ENCODE data around the gene TMEM45A. TPM values are rescaled to one million over a fixed set of nuclear protein-coding genes. Genes with fewer than 3 reads are reported as not detected.
A peak's percentile ranks its signal among the peaks of the same experiment; 100 is the strongest.

Gene TMEM45A
- total RNA-seq, 4 donors from 2014 or later, result 1.8 to 25.1 (median 5.1) TPM

DNA sequence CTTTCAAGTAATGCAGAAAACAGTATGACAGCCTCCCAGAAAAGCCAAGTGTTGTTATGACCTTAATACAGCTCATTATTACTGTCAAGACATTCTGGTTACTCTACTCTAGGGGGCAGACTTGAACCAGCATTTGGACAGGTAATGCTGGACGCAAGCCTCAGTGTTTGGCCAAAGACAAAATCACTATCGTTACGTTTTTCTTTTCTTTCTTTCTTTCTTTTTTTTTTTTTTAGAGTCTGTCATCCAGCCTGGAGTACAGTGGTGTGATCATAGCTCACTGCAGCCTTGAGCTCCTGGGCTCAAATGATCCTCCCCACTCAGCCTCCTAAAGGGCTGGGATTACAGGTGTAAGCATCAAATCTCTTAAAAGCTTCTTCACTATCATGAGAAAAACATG lies 29.4 kb upstream of the TMEM45A start:
- Histone ChIP-seq H3K36me3 (no peaks in the 10 kb centered on the region), H3K4me1 (peaks cover 0 to 3% (median 0%) of the 10 kb centered on the region in 3 donors), H3K27ac (no peak overlapping the region), H3K9me3 (peaks cover 0 to 5% (median 0%) of the 10 kb centered on the region in 3 donors), H3K27me3 (no peaks in the 10 kb centered on the region), H3K4me3 (no peak overlapping the region)
- WGBS, 2 donors, result 2 to 6% methylated on average over 3 of the region's 3 CpGs
- no peak for DNase-seq
- TF ChIP-seq POLR2A (IDR thresholded peaks at IDR 0.05), result no peak
- TF ChIP-seq, protein P1, sequence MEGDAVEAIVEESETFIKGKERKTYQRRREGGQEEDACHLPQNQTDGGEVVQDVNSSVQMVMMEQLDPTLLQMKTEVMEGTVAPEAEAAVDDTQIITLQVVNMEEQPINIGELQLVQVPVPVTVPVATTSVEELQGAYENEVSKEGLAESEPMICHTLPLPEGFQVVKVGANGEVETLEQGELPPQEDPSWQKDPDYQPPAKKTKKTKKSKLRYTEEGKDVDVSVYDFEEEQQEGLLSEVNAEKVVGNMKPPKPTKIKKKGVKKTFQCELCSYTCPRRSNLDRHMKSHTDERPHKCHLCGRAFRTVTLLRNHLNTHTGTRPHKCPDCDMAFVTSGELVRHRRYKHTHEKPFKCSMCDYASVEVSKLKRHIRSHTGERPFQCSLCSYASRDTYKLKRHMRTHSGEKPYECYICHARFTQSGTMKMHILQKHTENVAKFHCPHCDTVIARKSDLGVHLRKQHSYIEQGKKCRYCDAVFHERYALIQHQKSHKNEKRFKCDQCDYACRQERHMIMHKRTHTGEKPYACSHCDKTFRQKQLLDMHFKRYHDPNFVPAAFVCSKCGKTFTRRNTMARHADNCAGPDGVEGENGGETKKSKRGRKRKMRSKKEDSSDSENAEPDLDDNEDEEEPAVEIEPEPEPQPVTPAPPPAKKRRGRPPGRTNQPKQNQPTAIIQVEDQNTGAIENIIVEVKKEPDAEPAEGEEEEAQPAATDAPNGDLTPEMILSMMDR (IDR thresholded peaks at IDR 0.05), result peak; percentile 24 to 81 (median 72)
- intact Hi-C loops (cut with DNase I), result loop anchor here (5.0 kb wide), 1 partner anchor 129 kb away; no protein-coding TSS in a partner anchor

DNA sequence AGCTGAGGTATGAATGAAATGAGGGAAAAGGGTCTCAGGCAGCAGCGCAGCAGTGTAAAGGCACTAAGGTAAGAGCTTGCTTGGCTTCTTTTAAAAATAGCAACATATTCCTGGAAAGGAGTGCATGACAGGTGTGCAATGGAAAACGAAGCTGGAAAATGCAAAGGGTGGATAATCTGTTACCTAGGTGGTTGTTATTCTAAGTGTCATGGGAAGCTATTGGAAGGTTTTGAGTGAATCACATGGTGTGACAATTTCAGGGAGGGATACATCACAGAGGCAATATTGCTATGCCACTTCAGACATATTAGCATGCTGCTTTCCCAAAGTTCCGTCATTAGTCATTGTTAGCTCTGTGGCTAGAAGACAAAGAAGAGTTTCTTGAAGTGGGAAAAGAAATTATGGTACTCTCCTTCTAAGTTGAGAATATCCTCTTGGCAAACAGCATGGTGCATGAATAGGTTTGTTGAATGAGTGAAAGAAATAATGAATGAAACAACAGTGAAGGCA lies 28.7 kb upstream of the TMEM45A start:
- Histone ChIP-seq H3K4me1 (peaks cover 0 to 3% (median 0%) of the 10 kb centered on the region in 3 donors), H3K27me3 (no peaks in the 10 kb centered on the region), H3K9me3 (peaks cover 0 to 5% (median 0%) of the 10 kb centered on the region in 3 donors), H3K36me3 (no peaks in the 10 kb centered on the region), H3K4me3 (no peak overlapping the region), H3K27ac (no peak overlapping the region)
- 62 to 66% methylated on average over 3 of the region's 3 CpGs for WGBS, 2 donors
- no peak for DNase-seq
- TF ChIP-seq, protein P1 (IDR thresholded peaks at IDR 0.05), result no peak
- TF ChIP-seq POLR2A (IDR thresholded peaks at IDR 0.05), result no peak
- intact Hi-C loops (cut with DNase I), result loop anchor here (5.0 kb wide), 1 partner anchor 129 kb away; no protein-coding TSS in a partner anchor

DNA sequence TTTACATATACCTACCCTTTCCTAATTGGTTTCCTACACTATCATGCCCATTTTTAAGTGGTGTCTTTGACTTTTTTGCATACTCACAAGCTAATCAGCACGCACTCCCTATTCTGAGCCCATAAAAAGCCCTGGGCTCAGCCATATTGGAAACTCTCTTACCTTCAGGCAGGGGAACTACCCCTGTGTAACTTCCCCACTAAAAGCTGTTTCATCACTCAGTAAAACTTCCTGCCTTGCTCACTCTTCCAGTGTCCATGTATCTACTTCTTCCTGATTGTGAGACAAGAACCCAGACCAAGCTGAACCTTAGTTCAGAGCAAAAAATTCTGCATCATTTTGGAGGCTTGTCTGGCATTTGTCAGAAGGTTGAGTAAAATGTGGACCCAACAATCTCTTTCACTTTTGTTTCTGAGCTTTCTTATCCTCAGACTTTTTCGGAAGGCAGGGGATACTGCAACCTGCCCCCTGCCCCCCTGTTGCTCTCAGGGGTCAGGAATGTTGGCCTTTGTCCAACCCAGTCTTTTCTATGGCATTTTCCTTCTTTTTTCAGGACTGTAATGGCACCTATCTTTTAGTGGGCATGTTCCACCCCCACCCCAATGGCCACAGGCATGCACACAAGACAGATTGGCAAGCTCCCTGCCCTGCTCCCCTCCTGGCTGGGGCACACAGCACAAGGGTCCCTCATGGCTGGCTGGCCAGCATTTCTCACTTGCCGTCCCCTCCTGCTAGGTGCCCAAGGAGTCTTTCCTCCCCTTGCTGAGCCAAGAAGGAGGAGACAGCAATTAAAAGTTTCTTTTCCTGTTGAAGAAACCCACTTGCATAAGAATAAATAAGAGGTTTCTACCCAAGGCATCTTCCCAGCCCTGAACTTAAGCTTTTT lies 26.3 kb upstream of the TMEM45A start:
- Histone ChIP-seq H3K4me1 (peaks cover 0 to 3% (median 0%) of the 10 kb centered on the region in 3 donors), H3K27me3 (no peaks in the 10 kb centered on the region), H3K9me3 (peaks cover 0 to 5% (median 0%) of the 10 kb centered on the region in 3 donors), H3K4me3 (no peak overlapping the region), H3K27ac (no peak overlapping the region), H3K36me3 (no peaks in the 10 kb centered on the region)
- DNase-seq, result no peak
- 63 to 88% methylated on average over 3 of the region's 3 CpGs for WGBS, 2 donors
- TF ChIP-seq, protein P1 (IDR thresholded peaks at IDR 0.05), result no peak
- no peak for TF ChIP-seq POLR2A (IDR thresholded peaks at IDR 0.05)
- intact Hi-C loops (cut with DNase I), result no loop called here

DNA sequence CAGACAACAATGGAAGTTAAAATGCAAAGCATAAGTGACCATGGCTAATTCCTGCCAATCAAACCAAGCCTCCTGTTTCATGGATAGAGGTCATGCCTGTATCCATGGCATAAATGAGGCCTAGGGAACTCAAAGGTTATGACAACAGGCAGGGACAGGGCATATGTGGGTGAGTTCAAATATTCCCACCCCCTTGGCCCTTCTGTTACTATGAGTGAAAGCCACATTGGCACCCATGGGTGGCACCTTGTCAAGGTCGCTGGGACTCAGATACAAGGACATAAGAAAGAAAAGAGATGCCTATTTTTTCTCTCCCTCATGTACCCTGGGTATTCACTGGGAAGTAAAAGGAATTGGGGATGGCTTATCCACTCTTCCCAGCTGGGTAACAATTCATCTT lies 25.3 kb upstream of the TMEM45A start:
- Histone ChIP-seq H3K4me3 (no peak overlapping the region), H3K27ac (no peak overlapping the region), H3K4me1 (peaks cover 0 to 3% (median 0%) of the 10 kb centered on the region in 3 donors), H3K9me3 (peaks cover 0 to 5% (median 0%) of the 10 kb centered on the region in 3 donors), H3K27me3 (no peaks in the 10 kb centered on the region), H3K36me3 (no peaks in the 10 kb centered on the region)
- no peak for DNase-seq
- intact Hi-C loops (cut with DNase I), result no loop called here
- TF ChIP-seq POLR2A (IDR thresholded peaks at IDR 0.05), result no peak
- TF ChIP-seq, protein P1 (IDR thresholded peaks at IDR 0.05), result no peak
- 71 to 92% methylated on average over 1 of the region's 1 CpG for WGBS, 2 donors

DNA sequence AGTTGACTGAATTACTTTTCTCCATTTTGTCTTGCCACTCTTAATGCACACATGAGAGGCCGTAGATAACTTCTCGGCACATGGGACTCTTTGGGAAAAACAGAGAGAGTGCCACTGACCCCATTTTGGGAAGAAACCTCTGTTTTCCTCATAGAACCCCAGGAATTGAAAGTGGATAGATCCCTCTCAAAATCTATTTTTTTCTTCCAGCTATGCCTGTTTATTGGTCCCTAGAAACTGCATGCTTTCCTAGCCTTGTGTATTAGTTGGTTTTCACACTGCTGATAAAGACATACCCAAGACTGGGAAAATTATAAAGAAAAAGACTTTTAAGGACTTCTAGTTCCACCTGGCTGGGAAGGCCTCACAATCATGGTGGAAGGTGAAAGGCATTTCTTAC lies 23.7 kb upstream of the TMEM45A start:
- H3K4me1 ChIP-seq, result peaks cover 0 to 3% (median 0%) of the 10 kb centered on the region in 3 donors
- WGBS, 2 donors, result 98 to 100% methylated on average over 2 of the region's 2 CpGs
- H3K27ac ChIP-seq, result no peak overlapping the region
- H3K4me3 ChIP-seq, result no peak overlapping the region
- no peaks in the 10 kb centered on the region for H3K27me3 ChIP-seq
- TF ChIP-seq, protein P1 (IDR thresholded peaks at IDR 0.05), result no peak
- TF ChIP-seq POLR2A (IDR thresholded peaks at IDR 0.05), result no peak
- H3K36me3 ChIP-seq, result no peaks in the 10 kb centered on the region
- intact Hi-C loops (cut with DNase I), result no loop called here
- H3K9me3 ChIP-seq, result peaks cover 0 to 5% (median 0%) of the 10 kb centered on the region in 3 donors
- DNase-seq, result no peak
